Thyroid gland (tissue), 4 donors: ENCODE data around the gene PDE4B.

Source experiments
- POLR2A ChIP-seq, 2 donors: fragments of 450-650 bp; IDR thresholded peaks; one replicate each; pipeline ENCODE4 v1.6.1; 2017; ENCODE audit warnings: antibody characterized with exemption in 2 of 2, mild to moderate bottlenecking in 2 of 2, moderate library complexity in 1 of 2
- TF ChIP-seq, protein P1 (sequence below), 6 experiments: fragments of 200-600 bp in 3 of 6; fragments of 450-650 bp in 3 of 6; sonication (generic) in 3 of 6; IDR thresholded peaks; one replicate each; pipeline ENCODE4 v1.5.1; 2016 to 2019; ENCODE audit warnings: antibody characterized with exemption in 6 of 6, mild to moderate bottlenecking in 2 of 6, inconsistent platforms in 1 of 6, moderate library complexity in 1 of 6

DNA sequence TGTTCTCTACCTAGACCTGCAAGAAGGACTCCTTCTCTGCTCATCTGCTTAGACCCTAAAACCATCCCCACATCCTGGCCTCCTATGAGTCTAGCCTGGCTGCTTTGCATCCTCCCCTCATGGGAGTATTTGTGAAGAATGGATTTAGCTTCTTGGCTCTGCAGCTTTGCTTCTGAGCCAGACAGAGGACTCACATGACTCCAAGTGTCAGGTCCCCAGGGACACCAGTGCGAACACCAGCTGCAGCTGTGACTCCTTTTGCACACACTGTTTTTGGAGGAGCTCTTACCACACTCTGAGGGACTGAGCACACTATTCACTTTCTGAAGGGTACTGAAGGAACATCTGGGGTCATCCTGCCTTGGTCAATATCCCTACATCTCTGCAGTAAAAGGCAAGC lies 609.5 kb downstream of the PDE4B start:
- TF ChIP-seq, protein P1, sequence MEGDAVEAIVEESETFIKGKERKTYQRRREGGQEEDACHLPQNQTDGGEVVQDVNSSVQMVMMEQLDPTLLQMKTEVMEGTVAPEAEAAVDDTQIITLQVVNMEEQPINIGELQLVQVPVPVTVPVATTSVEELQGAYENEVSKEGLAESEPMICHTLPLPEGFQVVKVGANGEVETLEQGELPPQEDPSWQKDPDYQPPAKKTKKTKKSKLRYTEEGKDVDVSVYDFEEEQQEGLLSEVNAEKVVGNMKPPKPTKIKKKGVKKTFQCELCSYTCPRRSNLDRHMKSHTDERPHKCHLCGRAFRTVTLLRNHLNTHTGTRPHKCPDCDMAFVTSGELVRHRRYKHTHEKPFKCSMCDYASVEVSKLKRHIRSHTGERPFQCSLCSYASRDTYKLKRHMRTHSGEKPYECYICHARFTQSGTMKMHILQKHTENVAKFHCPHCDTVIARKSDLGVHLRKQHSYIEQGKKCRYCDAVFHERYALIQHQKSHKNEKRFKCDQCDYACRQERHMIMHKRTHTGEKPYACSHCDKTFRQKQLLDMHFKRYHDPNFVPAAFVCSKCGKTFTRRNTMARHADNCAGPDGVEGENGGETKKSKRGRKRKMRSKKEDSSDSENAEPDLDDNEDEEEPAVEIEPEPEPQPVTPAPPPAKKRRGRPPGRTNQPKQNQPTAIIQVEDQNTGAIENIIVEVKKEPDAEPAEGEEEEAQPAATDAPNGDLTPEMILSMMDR (IDR thresholded peaks at IDR 0.05): no peak
- no peak for TF ChIP-seq POLR2A (IDR thresholded peaks at IDR 0.05)
